Fibroblast of villous mesenchyme (primary cell): ENCODE results near the gene VPS35L. TPM values are rescaled to one million over a fixed set of nuclear protein-coding genes. Genes with fewer than 3 reads are reported as not detected.

ENCODE experiments used
- DNase-seq: peaks from one replicate; pipeline ENCODE4 v3.0.0-alpha.2; 2010; ENCODE audit warnings: low read depth
- H3K4me3 ChIP-seq: 2 replicates; pipeline ENCODE4 v1.5.1; 2011; ENCODE audit warnings: low read depth, mild to moderate bottlenecking, low read length
- CTCF ChIP-seq: IDR thresholded peaks from 2 replicates; pipeline ENCODE4 v1.5.1; 2012; ENCODE audit warnings: low read depth, mild to moderate bottlenecking, low read length; ENCODE audit not compliant: insufficient read depth
- total RNA-seq: library from RNA; depleted of rRNA; stranded (reverse); fragments of >200 nt; gene quantifications from 2 replicates; pipeline ENCODE4 v1.2.3, GENCODE V29; 2012

VPS35L gene
- total RNA-seq, 1 donor, result 67.4 TPM

GRCh38 chr16:19549673-19550072, 5.8 kb upstream of the VPS35L start:
- no peak for TF ChIP-seq CTCF
- DNase-seq, result no peak
- H3K4me3 ChIP-seq, result no peak overlapping the region

DNA sequence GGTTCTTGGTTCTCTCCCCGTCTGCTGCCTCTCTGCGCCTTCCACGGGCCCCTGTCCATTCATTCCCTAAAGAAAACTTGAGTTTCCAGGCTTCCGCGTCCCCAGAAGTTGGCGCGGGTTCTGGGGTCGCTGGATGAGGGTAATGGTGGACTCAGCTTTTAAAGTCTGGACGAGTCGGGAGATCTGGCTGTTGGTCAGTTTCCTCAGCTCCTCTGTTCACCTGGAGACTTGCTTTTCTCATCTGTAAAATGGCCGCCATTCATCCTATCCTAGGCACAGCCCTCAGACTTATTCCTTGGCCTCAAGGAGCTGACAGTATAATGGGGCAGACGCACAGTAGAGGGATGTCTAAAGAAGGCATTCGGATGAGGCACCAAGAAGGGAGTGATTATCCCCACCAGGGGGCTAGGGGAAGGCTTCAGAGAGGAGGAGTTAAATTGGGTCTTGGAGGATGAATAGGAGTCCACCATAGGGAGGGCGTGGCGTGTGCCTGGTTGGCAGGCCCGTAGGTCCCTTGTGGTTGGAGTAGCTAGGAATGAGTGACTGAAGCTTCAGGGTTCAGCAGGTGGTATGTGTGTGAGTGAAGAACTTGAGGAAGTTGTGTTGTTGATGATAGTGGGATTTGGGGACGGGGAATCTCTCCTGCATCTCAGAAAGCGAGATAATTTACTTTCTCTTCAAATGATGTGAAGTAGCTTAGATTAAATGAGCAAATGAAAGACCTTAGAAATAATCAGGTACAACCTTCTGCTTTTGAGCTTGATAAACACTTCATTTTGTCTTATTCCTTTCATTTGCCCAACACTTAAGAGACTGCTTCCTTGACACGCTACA, 652 bp downstream of the VPS35L start:
- peak overlapping the region; percentile 96 for H3K4me3 ChIP-seq
- peak; percentile 13 for DNase-seq
- peak; percentile 42 for TF ChIP-seq CTCF

DNA sequence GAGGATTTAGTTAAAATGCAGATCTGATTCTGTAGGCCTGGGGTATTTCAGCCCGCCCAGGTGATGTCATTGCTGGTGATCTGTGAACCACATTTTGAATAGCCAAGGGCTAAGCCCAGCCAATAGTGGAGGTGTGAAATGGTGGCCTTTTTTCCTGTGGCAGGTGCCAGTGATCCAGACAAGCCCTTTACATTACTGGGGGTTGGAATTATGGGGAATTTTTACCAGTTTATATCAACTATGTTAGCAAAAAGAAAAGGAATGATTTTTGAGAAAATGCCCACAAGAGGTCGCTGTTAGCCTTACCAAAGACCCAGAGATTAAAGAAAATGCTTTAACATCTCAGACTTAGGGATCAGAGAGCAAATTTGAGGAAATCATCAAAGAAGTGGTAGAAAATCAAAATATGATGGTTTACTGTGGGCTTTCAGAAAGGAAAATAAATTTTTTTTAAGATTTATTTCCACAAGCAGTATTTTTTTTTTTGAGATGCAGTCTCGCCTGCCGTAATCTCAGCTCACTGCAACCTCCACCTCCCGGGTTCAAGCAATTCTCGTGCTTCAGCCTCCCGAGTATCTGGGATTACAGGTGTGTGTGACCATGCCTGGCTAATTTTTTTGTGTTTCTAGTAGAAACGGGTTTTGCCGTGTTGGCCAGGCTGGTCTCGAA, 3.9 kb downstream of the VPS35L start:
- peak; percentile 70 for DNase-seq
- H3K4me3 ChIP-seq, result no peak overlapping the region
- peak; percentile 56 for TF ChIP-seq CTCF

- no peak for DNase-seq
- TF ChIP-seq CTCF, result no peak
- no peak overlapping the region for H3K4me3 ChIP-seq
These were observed 4.6 kb downstream of the VPS35L start for GRCh38 chr16:19560078-19560477.

DNA sequence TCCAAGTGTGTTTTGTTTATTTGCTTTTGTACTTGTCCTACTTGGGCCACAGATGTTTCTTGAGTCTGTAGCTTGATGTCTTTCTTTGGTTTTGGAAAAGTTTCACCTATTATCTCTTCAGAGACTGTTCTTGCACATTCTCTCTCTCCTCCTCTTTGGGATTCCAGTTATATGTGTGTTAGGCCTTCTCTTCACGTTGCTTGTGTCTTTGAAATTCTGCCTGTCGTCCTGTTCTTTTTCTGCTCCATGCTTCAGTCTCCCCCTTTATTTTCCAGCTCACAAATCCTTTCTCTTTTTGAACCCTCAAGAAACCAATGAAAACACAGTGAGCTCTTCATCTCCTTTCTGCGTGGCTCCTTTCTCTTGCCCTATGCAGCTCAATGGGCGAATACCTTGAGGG, 7.9 kb downstream of the VPS35L start:
- no peak overlapping the region for H3K4me3 ChIP-seq
- no peak for DNase-seq
- TF ChIP-seq CTCF, result no peak

DNA sequence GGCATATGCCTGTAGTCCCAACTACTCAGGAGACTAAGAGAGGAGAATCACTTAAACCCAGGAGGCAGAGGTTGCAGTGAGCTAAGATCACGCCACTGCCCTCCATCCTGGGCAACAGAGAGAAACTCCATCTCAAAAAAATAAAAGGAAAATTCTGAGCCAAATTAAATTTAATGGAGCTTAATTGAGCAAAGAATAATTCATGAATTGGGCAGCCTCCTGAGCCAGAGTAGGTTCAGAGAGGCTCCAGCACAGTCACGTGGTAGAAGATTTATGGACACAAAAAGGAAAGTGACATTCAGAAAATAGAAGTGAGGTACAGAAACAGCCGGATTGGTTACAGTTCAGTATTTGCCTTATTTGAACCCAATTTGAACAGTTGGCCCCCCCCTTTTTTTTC, 10.9 kb downstream of the VPS35L start:
- no peak overlapping the region for H3K4me3 ChIP-seq
- no peak for TF ChIP-seq CTCF
- DNase-seq, result no peak
